ENCODE results near the gene MYADML2. TPM values are rescaled to one million over a fixed set of nuclear protein-coding genes. Genes with fewer than 3 reads are reported as not detected.

Gene MYADML2
- total and polyA plus RNA-seq, 2 of the 8 experiments (the other 6 are each of a cell fraction or from before 2014, with no cell fraction given), result 0.26 to 0.47 TPM

DNA sequence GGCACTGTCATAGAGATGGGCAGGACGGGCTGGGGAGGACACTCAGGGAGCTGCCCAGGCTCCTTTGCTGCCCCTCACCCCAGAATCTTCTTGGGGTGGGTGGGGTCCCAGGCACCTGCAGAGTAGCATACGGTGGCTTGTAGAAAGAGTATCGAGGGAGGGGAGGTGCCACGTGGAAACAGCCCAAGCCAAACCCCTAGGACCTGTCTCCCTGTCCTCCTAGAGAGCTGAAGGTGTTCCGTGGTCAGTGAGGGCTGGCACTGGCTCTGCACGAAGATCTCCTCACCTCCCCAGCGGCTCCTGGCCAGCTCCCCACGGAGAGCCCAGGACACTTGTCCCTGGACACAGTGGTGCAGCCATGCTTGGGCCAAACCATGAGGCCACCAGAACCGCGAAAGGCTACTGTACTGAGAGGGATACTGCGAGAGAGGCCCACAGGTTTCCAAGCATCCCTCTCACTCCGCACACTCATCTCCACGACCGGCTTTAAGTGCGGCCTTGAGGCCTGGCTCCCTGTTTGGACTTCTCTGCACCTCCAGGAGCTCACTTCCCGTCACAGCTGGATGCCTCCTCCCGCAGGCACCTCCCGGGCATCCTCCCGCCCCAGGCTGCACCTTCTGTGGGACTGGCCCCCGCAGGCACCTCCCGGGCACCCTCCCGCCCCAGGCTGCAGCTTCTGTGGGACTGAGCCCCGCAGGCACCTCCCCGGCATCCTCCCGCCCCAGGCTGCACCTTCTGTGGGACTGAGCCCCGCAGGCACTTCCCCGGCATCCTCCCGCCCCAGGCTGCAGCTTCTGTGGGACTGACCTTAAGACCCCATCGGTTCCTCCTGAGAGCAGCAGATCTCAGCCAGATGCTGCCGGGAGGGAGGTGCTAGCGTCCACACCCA, 17.5 kb downstream of the MYADML2 start:
- no peak overlapping the region for H4K91ac ChIP-seq (replicated peaks; ENCODE audit: insufficient read length, low read length)
- H2AK5ac ChIP-seq (ENCODE audit: low read depth, low read length), result no peak overlapping the region
- DNase-seq (ENCODE audit: low read depth in 1 of 2, low spot score in 2 of 2) (no peak), FAIRE-seq (no peak)
- H4K8ac ChIP-seq (ENCODE audit: extremely low read depth, insufficient read depth, low read length), result no peak overlapping the region
- POLR2A ChIA-PET (ENCODE audit: partially characterized antibody), result interaction anchor here (0.9 to 14.6 kb wide), 13 partner anchors 8 to 220 kb away, joined by 3 to 150 read pairs (median 5); partner anchors contain the start of genes NPB, PCYT2, PYCR1 and SIRT7
- H3K4me2 ChIP-seq (ENCODE audit: insufficient read depth in 1 of 2, low read depth in 2 of 2, low read length in 2 of 2), result peak overlapping the region; percentile 79 to 94
- H2BK120ac ChIP-seq (replicated peaks; ENCODE audit: low read depth, low read length), result no peak overlapping the region
- H3K18ac ChIP-seq (ENCODE audit: extremely low read depth, low read length), result no peak overlapping the region
- H2AFZ ChIP-seq (ENCODE audit: low read length), result no peak overlapping the region
- peaks cover 15% of the 10 kb centered on the region for H3K79me1 ChIP-seq (ENCODE audit: low read depth, low read length)
- H3K4me3 ChIP-seq (ENCODE audit: extremely low read depth in 1 of 4, insufficient read depth in 2 of 4, low read depth in 3 of 4, low read length in 4 of 4), result peak overlapping the region in 1 of 4 experiments; percentile 78; a peak in 2 of 8 replicates
- H3K9me3 ChIP-seq (ENCODE audit: insufficient read depth in 2 of 2, low read depth in 1 of 2, low read length in 1 of 2), result no peaks in the 10 kb centered on the region
- no peak overlapping the region for H2BK5ac ChIP-seq (ENCODE audit: low read depth, low read length)
- no peak overlapping the region for H3K4ac ChIP-seq (replicated peaks; ENCODE audit: insufficient read length, low read depth, low read length)
- peaks cover 0 to 16% (median 3%) of the 10 kb centered on the region in 4 experiments; a peak in 5 of 8 replicates for H3K36me3 ChIP-seq (ENCODE audit: control insufficient read depth in 2 of 4, insufficient read depth in 4 of 4, low read length in 3 of 4)
- WGBS, 2 experiments (ENCODE audit: extremely low coverage in 1 of 2, insufficient coverage in 1 of 2, insufficient read length in 1 of 2, insufficient replicate concordance in 2 of 2, low coverage in 1 of 2, low lambda C conversion rate in 2 of 2, missing lambda C conversion rate in 1 of 2), result 90% methylated on average over 28 of the region's 31 CpGs; no CpG with 5 or more reads in 1 of the 2 experiments
- no peak overlapping the region for H3K23ac ChIP-seq (ENCODE audit: insufficient read length)
- no peak overlapping the region for H4K5ac ChIP-seq (ENCODE audit: insufficient read length, low read depth, low read length)
- no peak overlapping the region for H2BK12ac ChIP-seq (ENCODE audit: low read depth, low read length)
- no peak overlapping the region for H3K27ac ChIP-seq (ENCODE audit: low read depth, low read length)
- H3K14ac ChIP-seq (ENCODE audit: insufficient read length), result no peak overlapping the region
- peaks cover 15% of the 10 kb centered on the region; the same call in 1 of the 2 replicates for H3K23me2 ChIP-seq (ENCODE audit: low read depth, low read length)
- peaks cover 6 to 22% of the 10 kb centered on the region in 2 experiments; a peak in 3 of 4 replicates for H3K79me2 ChIP-seq (ENCODE audit: control insufficient read depth in 1 of 2, insufficient read depth in 2 of 2, low read length in 2 of 2)
- H3K27me3 ChIP-seq (replicated peaks in 1 of 4; ENCODE audit: control insufficient read depth in 3 of 4, extremely low read depth in 1 of 4, insufficient read depth in 3 of 4, low read length in 3 of 4), result peaks cover 0 to 12% (median 9%) of the 10 kb centered on the region in 4 experiments; a peak in 4 of 7 replicates
- H3K9ac ChIP-seq (replicated peaks in 1 of 4; ENCODE audit: extremely low read depth in 1 of 4, low read depth in 3 of 4, low read length in 3 of 4), result no peak overlapping the region
- no peak overlapping the region for H2BK15ac ChIP-seq (ENCODE audit: low read length)
- H2BK20ac ChIP-seq (ENCODE audit: low read length), result no peak overlapping the region
- H3K4me1 ChIP-seq (replicated peaks in 1 of 4; ENCODE audit: control insufficient read depth in 3 of 4, insufficient read depth in 4 of 4, low read length in 3 of 4), result peaks cover 0 to 22% (median 15%) of the 10 kb centered on the region in 4 experiments; a peak in 6 of 7 replicates
- peaks cover 13 to 25% of the 10 kb centered on the region in 2 experiments for H4K20me1 ChIP-seq (replicated peaks in 1 of 2; ENCODE audit: control insufficient read depth in 1 of 2, insufficient read depth in 2 of 2, low read length in 2 of 2)
- CTCF ChIA-PET (ENCODE audit: partially characterized antibody), result interaction anchor here (0.6 to 3.8 kb wide), 13 partner anchors 11 to 284 kb away, joined by 3 to 16 read pairs (median 4); partner anchors contain the start of gene NOTUM
- H3K56ac ChIP-seq (replicated peaks; ENCODE audit: insufficient read length, low read depth, low read length), result no peak overlapping the region
- TF ChIP-seq KDM5A (IDR thresholded peaks at IDR 0.05; ENCODE audit: low read length) (no peak), SIRT6 (IDR thresholded peaks at IDR 0.05; ENCODE audit: low read length) (no peak), CBX5 (IDR thresholded peaks at IDR 0.05; ENCODE audit: low read depth, low read length) (no peak), MAFK (IDR thresholded peaks at IDR 0.05; ENCODE audit: low read depth, low read length) (no peak), SIX5 (IDR thresholded peaks at IDR 0.05; ENCODE audit: low read depth, low read length) (no peak), SRF (IDR thresholded peaks at IDR 0.05; ENCODE audit: low read depth, low read length) (no peak), TAF1 (IDR thresholded peaks at IDR 0.05; ENCODE audit: low read depth, low read length) (no peak), SUZ12 (IDR thresholded peaks at IDR 0.05; ENCODE audit: low read length) (no peak), EZH2 (IDR thresholded peaks at IDR 0.05; ENCODE audit: low read depth, low read length, severe bottlenecking) (no peak), JUND (IDR thresholded peaks at IDR 0.05; ENCODE audit: low read length) (no peak)
- TF ChIP-seq, protein P1, sequence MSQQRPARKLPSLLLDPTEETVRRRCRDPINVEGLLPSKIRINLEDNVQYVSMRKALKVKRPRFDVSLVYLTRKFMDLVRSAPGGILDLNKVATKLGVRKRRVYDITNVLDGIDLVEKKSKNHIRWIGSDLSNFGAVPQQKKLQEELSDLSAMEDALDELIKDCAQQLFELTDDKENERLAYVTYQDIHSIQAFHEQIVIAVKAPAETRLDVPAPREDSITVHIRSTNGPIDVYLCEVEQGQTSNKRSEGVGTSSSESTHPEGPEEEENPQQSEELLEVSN (IDR thresholded peaks at IDR 0.05), result no peak
